GM06990 (cell line): Measurements from ENCODE around the gene BCAS3.

Experiments used
- DNase-seq: peaks from one replicate; pipeline ENCODE4 v3.0.0-alpha.2; 2011; ENCODE audit not compliant: insufficient read length; ENCODE audit errors: extremely low read depth
- H3K27me3 ChIP-seq: replicated peaks from 2 replicates; pipeline ENCODE4 v1.6.0; 2011; ENCODE audit warnings: low read length; ENCODE audit not compliant: control insufficient read depth, insufficient read depth
- H3K36me3 ChIP-seq: 2 replicates; pipeline ENCODE4 v1.5.1; 2011; ENCODE audit warnings: low read length; ENCODE audit not compliant: control insufficient read depth, insufficient read depth
- H3K4me3 ChIP-seq: replicated peaks from 2 replicates; pipeline ENCODE4 v1.5.1; 2011; ENCODE audit warnings: low read depth, mild to moderate bottlenecking, control low read depth, low read length
- CTCF ChIP-seq: IDR thresholded peaks from 2 replicates; pipeline ENCODE4 v1.5.1; 2011; ENCODE audit warnings: low read length, control low read depth, mild to moderate bottlenecking, inconsistent platforms; ENCODE audit not compliant: insufficient read depth, poor library complexity, severe bottlenecking

The BCAS3 gene

GRCh38 chr17:61306003-61306402 is 628.4 kb downstream of the BCAS3 start:
- Histone ChIP-seq H3K4me3 (no peak overlapping the region), H3K36me3 (no peaks in the 10 kb centered on the region), H3K27me3 (no peaks in the 10 kb centered on the region; the same call in 1 of the 2 replicates)
- no peak for TF ChIP-seq CTCF
- DNase-seq = no peak

GRCh38 chr17:61307905-61308886 is 630.5 kb downstream of the BCAS3 start:
- no peak for TF ChIP-seq CTCF
- H3K27me3 ChIP-seq = no peaks in the 10 kb centered on the region; the same call in 1 of the 2 replicates
- no peaks in the 10 kb centered on the region for H3K36me3 ChIP-seq
- no peak for DNase-seq
- no peak overlapping the region for H3K4me3 ChIP-seq

GRCh38 chr17:61309362-61310256 is 632.0 kb downstream of the BCAS3 start:
- DNase-seq = no peak
- no peak for TF ChIP-seq CTCF
- H3K36me3 ChIP-seq = no peaks in the 10 kb centered on the region

GRCh38 chr17:61310590-61310989 is 632.9 kb downstream of the BCAS3 start:
- no peak for DNase-seq
- TF ChIP-seq CTCF = no peak

More at GRCh38 chr17:61309362-61310256, 632.0 kb downstream of the BCAS3 start:
- H3K4me3 ChIP-seq = no peak overlapping the region
- H3K27me3 ChIP-seq = no peaks in the 10 kb centered on the region; the same call in 1 of the 2 replicates

GRCh38 chr17:61312406-61313295 is 635.0 kb downstream of the BCAS3 start:
- H3K4me3 ChIP-seq = no peak overlapping the region
- H3K36me3 ChIP-seq = no peaks in the 10 kb centered on the region

More at GRCh38 chr17:61310590-61310989, 632.9 kb downstream of the BCAS3 start:
- H3K27me3 ChIP-seq = no peaks in the 10 kb centered on the region; the same call in 1 of the 2 replicates
- H3K36me3 ChIP-seq = no peaks in the 10 kb centered on the region
- H3K4me3 ChIP-seq = no peak overlapping the region

More at GRCh38 chr17:61312406-61313295, 635.0 kb downstream of the BCAS3 start:
- H3K27me3 ChIP-seq = no peaks in the 10 kb centered on the region; the same call in 1 of the 2 replicates
- no peak for TF ChIP-seq CTCF
- no peak for DNase-seq
